GM23248 (cell line): ENCODE results near the gene FAM181B. TPM values are rescaled to one million over a fixed set of nuclear protein-coding genes. Genes with fewer than 3 reads are reported as not detected.

ENCODE experiments used
- DNase-seq: peaks from one replicate; pipeline ENCODE4 v3.0.0-alpha.2; 2015
- H2AFZ ChIP-seq: fragments of 200-600 bp; sonication (generic); 2 replicates; pipeline ENCODE4 v1.6.1; 2016; ENCODE audit warnings: antibody characterized with exemption
- H3F3A ChIP-seq: fragments of 200-600 bp; sonication (generic); 2 replicates; pipeline ENCODE4 v1.6.1; 2016; ENCODE audit warnings: mild to moderate bottlenecking, antibody characterized with exemption, mixed run types; ENCODE audit not compliant: insufficient read depth
- H3K27ac ChIP-seq: fragments of 200-600 bp; sonication (generic); 2 replicates; pipeline ENCODE4 v1.5.1; 2016; ENCODE audit warnings: mild to moderate bottlenecking
- H3K27me3 ChIP-seq: fragments of 200-600 bp; sonication (generic); replicated peaks from 2 replicates; pipeline ENCODE4 v1.6.1; 2016; ENCODE audit warnings: mild to moderate bottlenecking; ENCODE audit not compliant: insufficient read depth
- H3K36me3 ChIP-seq: fragments of 200-600 bp; sonication (generic); 2 replicates; pipeline ENCODE4 v1.6.1; 2016; ENCODE audit warnings: low read depth, mild to moderate bottlenecking
- H3K4me1 ChIP-seq: fragments of 200-600 bp; sonication (generic); 2 replicates; pipeline ENCODE4 v1.6.1; 2016; ENCODE audit warnings: mild to moderate bottlenecking; ENCODE audit not compliant: insufficient read depth
- H3K4me2 ChIP-seq: fragments of 200-600 bp; sonication (generic); one replicate; pipeline ENCODE4 v1.6.1; 2016; ENCODE audit warnings: mild to moderate bottlenecking; ENCODE audit not compliant: unreplicated experiment
- H3K4me3 ChIP-seq: fragments of 200-600 bp; sonication (generic); 2 replicates; pipeline ENCODE4 v1.5.1; 2016; ENCODE audit warnings: mild to moderate bottlenecking
- H3K79me2 ChIP-seq: fragments of 200-600 bp; sonication (generic); 2 replicates; pipeline ENCODE4 v1.6.1; 2016; ENCODE audit warnings: mild to moderate bottlenecking; ENCODE audit not compliant: insufficient read depth
- H3K9ac ChIP-seq: fragments of 200-600 bp; sonication (generic); 2 replicates; pipeline ENCODE4 v1.6.1; 2016; ENCODE audit warnings: mild to moderate bottlenecking
- H3K9me2 ChIP-seq: fragments of 200-600 bp; sonication (generic); 2 replicates; pipeline ENCODE4 v1.6.1; 2016; ENCODE audit warnings: mixed run types, mild to moderate bottlenecking, moderate library complexity; ENCODE audit not compliant: insufficient read depth
- H3K9me3 ChIP-seq: fragments of 200-600 bp; sonication (generic); one replicate; pipeline ENCODE4 v1.6.1; 2017; ENCODE audit warnings: low read depth
- H4K20me1 ChIP-seq: fragments of 200-600 bp; sonication (generic); 2 replicates; pipeline ENCODE4 v1.6.0; 2016; ENCODE audit not compliant: insufficient read depth
- EZH2 ChIP-seq: fragments of 200-600 bp; sonication (generic); IDR thresholded peaks from 2 replicates; pipeline ENCODE4 v1.6.1; 2018; ENCODE audit warnings: antibody characterized with exemption, mild to moderate bottlenecking; ENCODE audit not compliant: insufficient read depth, poor library complexity, severe bottlenecking
- EZH2phosphoT487 ChIP-seq: fragments of 200-600 bp; sonication (generic); IDR thresholded peaks from 2 replicates; pipeline ENCODE4 v1.6.1; 2018; ENCODE audit warnings: antibody characterized with exemption, moderate library complexity, mild to moderate bottlenecking, low read depth; ENCODE audit not compliant: insufficient read depth
- WGBS, 2 experiments: methylation state at CpG; one replicate each; pipeline ENCODE4 v1.1.6; 2015 to 2017; ENCODE audit warnings: low lambda C conversion rate in 2 of 2, low coverage in 1 of 2; ENCODE audit errors: missing lambda C conversion rate in 2 of 2; 5-methylcytosine and 5-hydroxymethylcytosine counted together
- in situ Hi-C: fragments of 300-500 bp; cut with MboI; formaldehyde crosslinking; loops from 2 replicates; pipeline ENCODE4 v1.15.0; 2020
- polyA plus RNA-seq: library from polyadenylated mRNA; unstranded; fragments of >200 nt; fragmentation: Nextera tagmentation; extraction: Ambion mirVana; gene quantifications from 2 replicates; pipeline ENCODE4 v1.2.1, GENCODE V29; 2016
- total RNA-seq: library from RNA; depleted of rRNA; stranded (reverse); fragments of >200 nt; shearing (Covaris generic); gene quantifications from 2 replicates; pipeline ENCODE4 v1.2.3, GENCODE V29; 2014

Gene FAM181B
- total and polyA plus RNA-seq, 2 experiments from 2014 or later, result not detected

DNA sequence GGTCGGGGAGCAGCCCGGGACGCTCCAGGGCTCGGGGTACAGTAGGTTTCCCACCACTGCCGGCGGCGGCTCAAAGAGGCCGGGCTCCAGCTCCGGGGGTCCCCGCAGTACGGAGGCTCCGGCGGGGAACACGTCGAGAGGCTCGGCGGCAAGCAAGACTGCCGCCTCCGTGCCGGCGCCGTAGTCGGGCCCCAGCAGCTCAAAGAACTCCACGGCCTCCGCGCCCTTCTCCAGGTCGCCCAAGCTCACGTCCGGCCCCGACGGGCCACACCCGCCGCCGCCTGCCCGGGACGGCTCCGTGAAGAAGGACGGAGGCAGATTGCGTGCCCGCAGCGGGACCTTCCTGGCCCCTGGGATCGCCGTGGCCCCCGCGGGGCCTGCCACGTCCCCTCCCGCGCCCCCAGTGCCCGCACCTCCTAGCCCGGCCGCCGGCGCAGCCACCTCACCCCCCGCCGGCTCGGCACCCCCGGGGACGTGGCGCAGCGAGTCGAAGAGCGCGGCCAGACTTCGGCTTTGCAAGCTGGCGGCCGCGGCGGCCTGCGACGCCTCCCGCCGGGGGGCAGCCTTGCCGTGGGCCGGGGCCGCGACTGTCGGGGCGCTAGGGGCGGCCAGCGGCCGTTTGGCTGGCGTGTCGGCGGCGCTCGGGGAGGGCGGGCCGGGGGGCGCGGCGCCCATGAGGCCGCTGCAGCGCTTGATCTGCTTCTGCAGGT, 775 bp downstream of the FAM181B start:
- no peaks in the 10 kb centered on the region for H3K36me3 ChIP-seq
- H3K27ac ChIP-seq, result no peak overlapping the region
- in situ Hi-C loops, result no loop called here
- peak; percentile 18 for DNase-seq
- peak overlapping the region; percentile 61 for H2AFZ ChIP-seq
- H3K9me3 ChIP-seq, result no peaks in the 10 kb centered on the region
- TF ChIP-seq EZH2 (peak; percentile 29), EZH2phosphoT487 (peak; percentile 27; the same call in 1 of the 2 replicates)
- H4K20me1 ChIP-seq, result no peaks in the 10 kb centered on the region
- H3K9ac ChIP-seq, result no peak overlapping the region
- peaks cover 73% of the 10 kb centered on the region for H3K27me3 ChIP-seq
- no peaks in the 10 kb centered on the region for H3K9me2 ChIP-seq
- no peak overlapping the region for H3K4me3 ChIP-seq
- H3K4me1 ChIP-seq, result no peaks in the 10 kb centered on the region
- H3K79me2 ChIP-seq, result no peaks in the 10 kb centered on the region
- H3K4me2 ChIP-seq, result no peak overlapping the region
- H3F3A ChIP-seq, result no peaks in the 10 kb centered on the region
- 4 to 5% methylated on average over 39 to 62 of the region's 93 CpGs for WGBS, 2 experiments

DNA sequence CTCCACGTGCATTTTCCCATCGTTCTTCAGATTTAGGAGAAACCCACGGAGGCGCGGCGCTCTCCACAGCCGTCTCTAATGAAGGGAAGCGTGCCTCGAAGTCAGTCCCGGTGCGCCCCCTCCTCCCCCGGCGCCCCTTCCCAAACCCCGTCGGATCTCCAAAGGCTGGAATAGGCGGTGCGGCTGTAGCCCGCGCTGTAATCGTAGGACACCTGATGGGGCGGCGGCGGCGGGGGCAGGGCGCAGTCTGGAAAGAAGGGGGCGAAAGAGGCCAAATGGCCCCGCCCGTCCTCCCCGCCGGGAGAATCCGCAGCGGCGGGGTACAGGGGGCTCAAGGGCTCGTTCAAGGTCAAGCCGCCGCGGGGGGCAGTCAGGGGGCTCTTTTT, 1.3 kb downstream of the FAM181B start:
- Histone ChIP-seq H3K4me1 (no peaks in the 10 kb centered on the region), H3K9me3 (no peaks in the 10 kb centered on the region), H3K9ac (no peak overlapping the region), H3K4me2 (no peak overlapping the region), H3K36me3 (no peaks in the 10 kb centered on the region), H3K79me2 (no peaks in the 10 kb centered on the region), H3K27ac (no peak overlapping the region), H3K4me3 (no peak overlapping the region), H2AFZ (no peak overlapping the region), H3F3A (no peaks in the 10 kb centered on the region), H4K20me1 (no peaks in the 10 kb centered on the region), H3K9me2 (no peaks in the 10 kb centered on the region), H3K27me3 (peaks cover 69% of the 10 kb centered on the region)
- in situ Hi-C loops, result no loop called here
- TF ChIP-seq EZH2 (no peak), EZH2phosphoT487 (0 out of 2 replicates have a peak, but pooled peaks have one; percentile 11)
- DNase-seq, result no peak
- 3 to 7% methylated on average over 18 to 36 of the region's 37 CpGs for WGBS, 2 experiments

DNA sequence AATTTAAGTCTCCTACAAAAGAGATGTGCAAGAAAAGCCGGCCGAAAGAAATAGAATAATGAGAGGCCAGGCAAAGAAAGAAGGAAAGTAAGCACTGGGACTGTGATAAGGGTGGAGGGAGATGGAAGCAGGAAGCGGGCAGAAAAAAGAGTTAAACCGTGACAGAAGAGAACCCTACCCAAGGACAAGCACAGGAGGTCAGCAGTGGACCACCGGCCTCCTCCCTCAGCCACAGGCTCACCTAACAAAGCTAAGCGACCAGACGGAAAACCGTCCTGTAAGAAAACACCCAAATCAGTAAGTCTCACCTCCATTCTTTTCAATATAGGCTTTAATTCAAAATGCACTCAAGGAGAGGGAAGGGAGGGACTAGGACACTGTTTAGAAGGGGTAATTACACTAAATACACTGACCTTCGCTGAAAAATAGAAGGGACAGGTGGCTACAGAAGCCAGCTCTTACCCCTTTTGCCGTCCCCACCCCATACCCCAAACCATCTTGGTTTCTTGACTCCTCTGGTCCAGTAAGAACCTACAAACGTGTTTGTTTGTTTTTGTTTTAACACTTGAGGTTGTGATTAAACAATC, 1.9 kb downstream of the FAM181B start:
- H2AFZ ChIP-seq, result no peak overlapping the region
- 40 to 47% methylated on average over 11 of the region's 11 CpGs for WGBS, 2 experiments
- no peak overlapping the region for H3K27ac ChIP-seq
- H3K9ac ChIP-seq, result no peak overlapping the region
- H3K36me3 ChIP-seq, result no peaks in the 10 kb centered on the region
- H3K9me3 ChIP-seq, result no peaks in the 10 kb centered on the region
- no peaks in the 10 kb centered on the region for H3K4me1 ChIP-seq
- no peak overlapping the region for H3K4me2 ChIP-seq
- no peaks in the 10 kb centered on the region for H3K79me2 ChIP-seq
- no peaks in the 10 kb centered on the region for H3K9me2 ChIP-seq
- H3F3A ChIP-seq, result no peaks in the 10 kb centered on the region
- peaks cover 63% of the 10 kb centered on the region for H3K27me3 ChIP-seq
- TF ChIP-seq EZH2 (peak; percentile 17), EZH2phosphoT487 (0 out of 2 replicates have a peak, but pooled peaks have one; percentile 58)
- DNase-seq, result no peak
- H4K20me1 ChIP-seq, result no peaks in the 10 kb centered on the region
- H3K4me3 ChIP-seq, result no peak overlapping the region
- in situ Hi-C loops, result no loop called here

DNA sequence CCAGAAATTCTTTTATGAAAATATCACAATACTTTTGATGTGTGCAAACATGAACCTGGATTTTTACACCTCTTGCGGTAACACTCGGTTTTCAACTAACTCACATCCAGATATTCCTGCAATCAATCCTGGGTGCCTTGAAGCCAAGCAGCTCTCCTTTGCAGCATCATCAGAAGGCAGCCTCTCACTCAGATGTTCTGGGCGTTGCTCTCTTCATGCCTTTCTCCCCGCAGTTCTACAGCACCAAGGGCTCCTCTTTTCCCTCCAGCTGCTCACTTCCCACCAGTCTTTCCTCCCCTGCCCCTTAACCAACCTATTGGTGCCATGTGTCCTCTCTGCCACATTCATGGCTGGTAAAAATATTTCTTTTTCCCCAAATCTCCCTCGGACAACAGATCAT, 2.9 kb downstream of the FAM181B start:
- Histone ChIP-seq H3K27ac (no peak overlapping the region), H3K9me3 (no peaks in the 10 kb centered on the region), H3K4me1 (no peaks in the 10 kb centered on the region), H3K9me2 (no peaks in the 10 kb centered on the region), H3K9ac (no peak overlapping the region), H3K4me2 (no peak overlapping the region), H3K36me3 (no peaks in the 10 kb centered on the region), H3F3A (no peaks in the 10 kb centered on the region), H3K4me3 (no peak overlapping the region), H3K27me3 (peaks cover 58% of the 10 kb centered on the region), H4K20me1 (no peaks in the 10 kb centered on the region), H2AFZ (no peak overlapping the region), H3K79me2 (no peaks in the 10 kb centered on the region)
- 25 to 31% methylated on average over 5 of the region's 5 CpGs for WGBS, 2 experiments
- DNase-seq, result no peak
- in situ Hi-C loops, result no loop called here
- TF ChIP-seq EZH2phosphoT487, result no peak
- no peak for TF ChIP-seq EZH2

DNA sequence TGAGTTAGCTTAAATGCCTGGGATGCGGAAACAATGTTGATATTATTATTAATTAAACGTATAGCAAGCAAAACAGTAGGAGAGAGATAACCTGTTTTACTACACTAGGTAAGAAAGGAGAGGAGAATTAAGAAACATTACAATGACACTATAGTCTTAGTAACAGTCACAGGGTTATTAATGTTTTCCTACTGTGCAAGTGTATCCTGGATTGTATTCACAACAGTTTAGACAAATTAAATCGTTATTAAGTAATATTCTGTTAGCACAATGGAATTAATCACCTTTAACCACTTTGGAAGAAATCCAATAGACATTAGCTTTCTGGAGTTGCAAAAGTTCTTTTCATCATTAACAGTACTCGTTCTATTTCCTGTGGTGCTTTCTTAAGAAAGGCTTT, 3.4 kb downstream of the FAM181B start:
- Histone ChIP-seq H3K9ac (no peak overlapping the region), H3K4me2 (no peak overlapping the region), H3K9me2 (no peaks in the 10 kb centered on the region), H3K27me3 (peaks cover 56% of the 10 kb centered on the region), H2AFZ (no peak overlapping the region), H3K4me1 (no peaks in the 10 kb centered on the region), H3K9me3 (no peaks in the 10 kb centered on the region), H3K27ac (no peak overlapping the region), H3K79me2 (no peaks in the 10 kb centered on the region), H3K4me3 (no peak overlapping the region), H4K20me1 (no peaks in the 10 kb centered on the region), H3F3A (no peaks in the 10 kb centered on the region), H3K36me3 (no peaks in the 10 kb centered on the region)
- DNase-seq, result no peak
- in situ Hi-C loops, result no loop called here
- whole genome bisulfite sequencing, 2 experiments, result 40 to 46% methylated on average over 4 of the region's 4 CpGs
- no peak for TF ChIP-seq EZH2
- no peak for TF ChIP-seq EZH2phosphoT487
